Vagina (tissue), 2 donors: ENCODE measurements around the gene CYB561A3.

Experiments used
- CTCF ChIP-seq, 3 experiments: fragments of 450-650 bp in 2 of 3; fragments of 200-600 bp in 1 of 3; sonication (generic) in 1 of 3; IDR thresholded peaks; one replicate each; pipeline ENCODE4 v1.5.1; 2017 to 2019; ENCODE audit warnings: antibody characterized with exemption in 3 of 3, mild to moderate bottlenecking in 2 of 3, moderate library complexity in 2 of 3
- POLR2A ChIP-seq, 2 donors: fragments of 450-650 bp; IDR thresholded peaks; one replicate each; pipeline ENCODE4 v1.6.1; 2017; ENCODE audit warnings: antibody characterized with exemption in 2 of 2, mild to moderate bottlenecking in 2 of 2, moderate library complexity in 2 of 2
- POLR2AphosphoS5 ChIP-seq, 2 donors: sonication (generic); formaldehyde crosslinking; IDR thresholded peaks; one replicate each; pipeline ENCODE4 v1.9.0; 2017; ENCODE audit warnings: antibody characterized with exemption in 2 of 2, mild to moderate bottlenecking in 2 of 2, low read depth in 1 of 2; ENCODE audit not compliant: insufficient read depth in 1 of 2

DNA sequence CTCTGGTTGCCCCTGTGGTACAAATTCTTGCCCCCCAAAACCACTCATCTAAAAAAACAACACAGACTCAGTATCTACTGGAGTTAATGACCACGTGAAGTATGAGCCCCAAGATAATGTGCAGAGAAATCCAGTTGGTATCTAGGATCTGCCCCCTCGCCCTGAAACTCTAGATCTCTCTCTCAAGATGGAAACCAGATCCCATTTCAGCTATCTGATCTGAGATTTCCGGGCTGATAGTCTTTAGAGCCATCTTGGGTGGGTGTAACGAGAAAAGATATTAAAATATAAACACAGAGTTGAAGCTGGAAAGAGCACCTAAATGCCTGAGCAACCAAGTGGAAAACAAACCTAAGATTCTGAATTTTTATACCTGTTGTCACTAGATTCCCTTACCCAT is 52.5 kb downstream of the CYB561A3 start:
- TF ChIP-seq CTCF (IDR thresholded peaks at IDR 0.05) (no peak), POLR2AphosphoS5 (IDR thresholded peaks at IDR 0.05; ENCODE audit: insufficient read depth in 1 of 2, low read depth in 1 of 2) (no peak), POLR2A (IDR thresholded peaks at IDR 0.05) (no peak)
